ENCODE results near the gene IL12A.

Gene IL12A

GRCh38 chr3:159988617-159989271 lies at the start of gene IL12A:
IL12A (plus strand) TSS chr3:159988835.
- peak; percentile 74 for DNase-seq (ENCODE audit: low spot score)

GRCh38 chr3:159941038-159942000 lies 47.3 kb upstream of the IL12A start:
- no peak for DNase-seq (ENCODE audit: low spot score)

GRCh38 chr3:159944781-159945180 lies 43.9 kb upstream of the IL12A start:
- DNase-seq (ENCODE audit: low spot score): no peak

GRCh38 chr3:159945930-159946329 lies 42.7 kb upstream of the IL12A start:
- DNase-seq (ENCODE audit: low spot score): no peak

GRCh38 chr3:159947220-159947619 lies 41.4 kb upstream of the IL12A start:
- DNase-seq (ENCODE audit: low spot score): no peak

GRCh38 chr3:159948429-159949144 lies 40.0 kb upstream of the IL12A start:
- no peak for DNase-seq (ENCODE audit: low spot score)

- DNase-seq (ENCODE audit: low spot score): no peak
Observed at GRCh38 chr3:159950156-159950898, 38.3 kb upstream of the IL12A start.

GRCh38 chr3:159951540-159951939 lies 37.1 kb upstream of the IL12A start:
- no peak for DNase-seq (ENCODE audit: low spot score)

- no peak for DNase-seq (ENCODE audit: low spot score)
Observed at GRCh38 chr3:159953325-159954085, 35.1 kb upstream of the IL12A start.

- no peak for DNase-seq (ENCODE audit: low spot score)
Observed at GRCh38 chr3:159960188-159961148, 28.2 kb upstream of the IL12A start.

- no peak for DNase-seq (ENCODE audit: low spot score)
Observed at GRCh38 chr3:159964166-159964973, 24.3 kb upstream of the IL12A start.

- no peak for DNase-seq (ENCODE audit: low spot score)
Observed at GRCh38 chr3:159971311-159971710, 17.3 kb upstream of the IL12A start.

GRCh38 chr3:159977295-159977694 lies 11.3 kb upstream of the IL12A start:
- DNase-seq (ENCODE audit: low spot score): no peak

- no peak for DNase-seq (ENCODE audit: low spot score)
Observed at GRCh38 chr3:159978353-159978752, 10.3 kb upstream of the IL12A start.

- no peak for DNase-seq (ENCODE audit: low spot score)
Observed at GRCh38 chr3:159978918-159979703, 9.5 kb upstream of the IL12A start.

- no peak for DNase-seq (ENCODE audit: low spot score)
Observed at GRCh38 chr3:159982442-159982974, 6.1 kb upstream of the IL12A start.

GRCh38 chr3:159987291-159987711 lies 1.3 kb upstream of the IL12A start:
- DNase-seq (ENCODE audit: low spot score): no peak
